HG03565 (cell line): ENCODE measurements around the gene PSTPIP1.

ENCODE experiments used
- ATAC-seq: cut with Tn5 transposase; IDR thresholded peaks from one replicate; pipeline ENCODE4 v1.9.1; 2021; ENCODE audit warnings: mild to moderate bottlenecking, moderate library complexity; ENCODE audit not compliant: unreplicated experiment

PSTPIP1 gene

GRCh38 chr15:76998663-76999285 is 3.8 kb downstream of the PSTPIP1 start:
- ATAC-seq, result no peak

GRCh38 chr15:76999996-77000395 is 5.1 kb downstream of the PSTPIP1 start:
- ATAC-seq, result no peak

- no peak for ATAC-seq
Observed at GRCh38 chr15:77001351-77001750, 6.4 kb downstream of the PSTPIP1 start.

- ATAC-seq, result no peak
Observed at GRCh38 chr15:77001966-77002365, 7.0 kb downstream of the PSTPIP1 start.

- ATAC-seq, result no peak
Observed at GRCh38 chr15:77002436-77002835, 7.5 kb downstream of the PSTPIP1 start.

GRCh38 chr15:77002954-77003912 is 8.3 kb downstream of the PSTPIP1 start:
- peak; percentile 60 for ATAC-seq

- ATAC-seq, result no peak
Observed at GRCh38 chr15:77004189-77004588, 9.3 kb downstream of the PSTPIP1 start.

- no peak for ATAC-seq
Observed at GRCh38 chr15:77009176-77009575, 14.2 kb downstream of the PSTPIP1 start.

GRCh38 chr15:77009646-77010311 is 14.9 kb downstream of the PSTPIP1 start:
- no peak for ATAC-seq

GRCh38 chr15:77010312-77010686 is 15.4 kb downstream of the PSTPIP1 start:
- no peak for ATAC-seq

GRCh38 chr15:77010857-77011256 is 15.9 kb downstream of the PSTPIP1 start:
- ATAC-seq, result no peak

- no peak for ATAC-seq
Observed at GRCh38 chr15:77012117-77012712, 17.3 kb downstream of the PSTPIP1 start.

GRCh38 chr15:77012868-77013267 is 17.9 kb downstream of the PSTPIP1 start:
- no peak for ATAC-seq

GRCh38 chr15:77013776-77014131 is 18.8 kb downstream of the PSTPIP1 start:
- peak; percentile 26 for ATAC-seq

- peak; percentile 38 for ATAC-seq
Observed at GRCh38 chr15:77014132-77015081, 19.5 kb downstream of the PSTPIP1 start.

GRCh38 chr15:77015646-77016320 is 20.9 kb downstream of the PSTPIP1 start:
- no peak for ATAC-seq

GRCh38 chr15:77016321-77016695 is 21.4 kb downstream of the PSTPIP1 start:
- no peak for ATAC-seq

GRCh38 chr15:77017091-77017660 is 22.2 kb downstream of the PSTPIP1 start:
- no peak for ATAC-seq
